HCT116 (cell line): ENCODE results near the gene ENPP3. TPM values are rescaled to one million over a fixed set of nuclear protein-coding genes. Genes with fewer than 3 reads are reported as not detected.

Source experiments
- ATAC-seq: fragments of 200-7000 bp; cut with Tn5 transposase; 2 replicates; pipeline ENCODE4 v1.9.1; 2020; ENCODE audit warnings: mild to moderate bottlenecking, moderate library complexity
- BruUV-seq: library from RNA; stranded (reverse); fragments of 400-500 nt; replicated peaks from 2 replicates; lab custom pipeline; 2021; lab: Mats Ljungman, UMichigan
- CTCF ChIA-PET: fragments of 300-600 bp; sonication (Branson Sonifier 250); formaldehyde crosslinking; loops from one replicate; lab custom pipeline; 2021; ENCODE audit warnings: antibody characterized with exemption; lab: Charles Lee
- POLR2A ChIA-PET: fragments of 300-600, 350-600 bp; sonication (Branson Sonifier 250); formaldehyde crosslinking; loops from one replicate; lab custom pipeline; 2021; ENCODE audit warnings: antibody characterized with exemption; lab: Charles Lee
- RAD21 ChIA-PET, 2 experiments: fragments of 300-600 bp; sonication (Branson Sonifier 250); formaldehyde crosslinking; loops; one replicate each; lab custom pipeline; 2023; ENCODE audit warnings: low total read pairs in 2 of 2; ENCODE audit not compliant: uncharacterized antibody in 2 of 2, unreplicated experiment in 2 of 2, low non-redundant PET in 1 of 2; lab: Charles Lee
- DNase-seq: peaks from one replicate; pipeline ENCODE4 v3.0.0-alpha.2; 2010; ENCODE audit warnings: low read depth, low spot score
- H2AFZ ChIP-seq: fragments of 200-600 bp; shearing (Covaris generic), sonication (generic); 2 replicates; pipeline ENCODE4 v1.6.1; 2017; ENCODE audit warnings: low read depth, mixed run types, mixed read lengths, antibody characterized with exemption, low read length; ENCODE audit not compliant: poor library complexity, severe bottlenecking
- H3K27ac ChIP-seq: 2 replicates; pipeline ENCODE4 v1.5.1; 2012; ENCODE audit warnings: low read depth, low read length
- H3K27me3 ChIP-seq: fragments of 200-600 bp; sonication (generic); 2 replicates; pipeline ENCODE4 v1.6.1; 2016; ENCODE audit warnings: mixed run types, low read length, mixed read lengths; ENCODE audit not compliant: insufficient read depth
- H3K36me3 ChIP-seq, 2 experiments: fragments of 200-500 bp in 1 of 2; fragments of 200-600 bp in 1 of 2; sonication (Bioruptor generic) in 1 of 2; sonication (generic) in 1 of 2; 2 replicates each; pipeline versions ENCODE4 v1.5.1 to v1.6.1; 2014 to 2016; ENCODE audit warnings: low read length in 2 of 2, inconsistent platforms in 1 of 2, mixed read lengths in 1 of 2, mixed run types in 1 of 2; ENCODE audit not compliant: insufficient read depth in 2 of 2, control insufficient read depth in 1 of 2
- H3K4me1 ChIP-seq, 2 experiments: fragments of 200-600 bp in 1 of 2; sonication (generic) in 1 of 2; 2 replicates each; pipeline versions ENCODE4 v1.5.1 to v1.6.1; 2012 to 2017; ENCODE audit warnings: low read length in 2 of 2, inconsistent platforms in 1 of 2, mild to moderate bottlenecking in 1 of 2, mixed read lengths in 1 of 2, mixed run types in 1 of 2, moderate library complexity in 1 of 2; ENCODE audit not compliant: insufficient read depth in 2 of 2, control insufficient read depth in 1 of 2
- H3K4me2 ChIP-seq: fragments of 200-600 bp; sonication (generic); 2 replicates; pipeline ENCODE4 v1.6.1; 2017; ENCODE audit warnings: mixed run types, low read length, mixed read lengths
- H3K4me3 ChIP-seq, 2 experiments: fragments of 200-600 bp in 1 of 2; sonication (generic) in 1 of 2; replicated peaks in 1 of 2; 2 replicates each; pipeline ENCODE4 v1.5.1; 2011 to 2016; ENCODE audit warnings: low read length in 2 of 2, control low read depth in 1 of 2, low read depth in 1 of 2, mild to moderate bottlenecking in 1 of 2, mixed read lengths in 1 of 2, mixed run types in 1 of 2
- H3K79me2 ChIP-seq: fragments of 200-600 bp; sonication (generic); 2 replicates; pipeline ENCODE4 v1.6.1; 2017; ENCODE audit warnings: mild to moderate bottlenecking, mixed run types, low read length, moderate library complexity, mixed read lengths; ENCODE audit not compliant: insufficient read depth
- H3K9ac ChIP-seq: fragments of 200-600 bp; sonication (generic); 2 replicates; pipeline ENCODE4 v1.6.1; 2016; ENCODE audit warnings: low read length, mixed read lengths
- H3K9me2 ChIP-seq: fragments of 200-600 bp; sonication (generic), shearing (Covaris generic); 2 replicates; pipeline ENCODE4 v1.6.1; 2017; ENCODE audit warnings: mixed run types, mild to moderate bottlenecking, moderate library complexity; ENCODE audit not compliant: insufficient read depth
- H3K9me3 ChIP-seq, 2 experiments: fragments of 200-500 bp in 1 of 2; fragments of 200-600 bp in 1 of 2; sonication (Bioruptor generic) in 1 of 2; sonication (generic) in 1 of 2; 2 replicates each; pipeline ENCODE4 v1.6.1; 2014 to 2017; ENCODE audit warnings: low read length in 2 of 2, mixed read lengths in 2 of 2, inconsistent platforms in 1 of 2, low read depth in 1 of 2, mild to moderate bottlenecking in 1 of 2, mixed run types in 1 of 2, moderate library complexity in 1 of 2; ENCODE audit not compliant: control insufficient read depth in 1 of 2, insufficient read depth in 1 of 2
- H4K20me1 ChIP-seq: fragments of 200-600 bp; sonication (generic), shearing (Covaris generic); 2 replicates; pipeline ENCODE4 v1.6.1; 2017; ENCODE audit warnings: mixed run types, mild to moderate bottlenecking, moderate library complexity; ENCODE audit not compliant: insufficient read depth
- CBX3 ChIP-seq: IDR thresholded peaks from 2 replicates; pipeline ENCODE4 v1.6.1; 2012; ENCODE audit warnings: low read depth
- SIN3A ChIP-seq: IDR thresholded peaks from 2 replicates; pipeline ENCODE4 v1.6.1; 2012; ENCODE audit warnings: low read depth
- intact Hi-C: fragments of 100-400 bp; cut with micrococcal nuclease; formaldehyde crosslinking; loops from 2 replicates; pipeline ENCODE4 v1.10.0; 2022
- total RNA-seq: library from RNA; stranded (reverse); gene quantifications from one replicate; pipeline ENCODE4 v1.2.1, GENCODE V29; 2021; ENCODE audit not compliant: unreplicated experiment
- TF ChIP-seq, protein P1 (sequence below): IDR thresholded peaks from 2 replicates; pipeline ENCODE4 v1.6.1; 2012
- TF ChIP-seq, protein P2 (sequence below), 3 experiments: fragments of 200-600 bp in 1 of 3; sonication (generic) in 1 of 3; IDR thresholded peaks in 2 of 3; conservative IDR thresholded peaks in 1 of 3; 2 replicates each; pipeline ENCODE4 v1.5.1; 2012 to 2017; ENCODE audit warnings: low read depth in 2 of 3, low read length in 2 of 3, antibody characterized with exemption in 1 of 3, borderline replicate concordance in 1 of 3, control low read depth in 1 of 3, mild to moderate bottlenecking in 1 of 3, mixed read lengths in 1 of 3, mixed run types in 1 of 3, moderate library complexity in 1 of 3; ENCODE audit not compliant: insufficient read depth in 1 of 3

ENPP3 gene
- total RNA-seq, 1 experiment from 2014 or later, result 0.15 TPM

DNA sequence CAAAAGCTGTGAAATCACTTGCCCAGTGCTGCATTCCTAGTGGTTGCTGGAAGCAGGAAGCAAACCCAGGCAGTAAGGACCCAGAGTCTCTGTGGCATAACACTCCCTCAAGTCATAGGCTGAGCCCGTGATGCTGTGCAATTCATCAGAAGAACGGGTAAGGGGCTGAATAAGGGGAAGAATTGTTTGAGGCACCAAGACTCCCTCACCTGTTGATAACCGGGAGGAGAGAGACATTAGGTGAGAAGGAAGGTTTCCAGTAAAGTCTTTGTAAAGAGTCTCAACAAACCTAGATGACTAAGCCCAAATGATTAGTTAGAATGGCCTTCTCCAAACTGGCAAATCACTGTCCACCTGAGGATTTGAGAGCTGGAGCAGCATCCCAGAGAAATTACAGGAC, 18.3 kb downstream of the ENPP3 start:
- Histone ChIP-seq H3K27me3 (no peaks in the 10 kb centered on the region), H3K79me2 (no peaks in the 10 kb centered on the region), H3K9me3 (no peaks in the 10 kb centered on the region), H3K36me3 (no peaks in the 10 kb centered on the region), H4K20me1 (no peaks in the 10 kb centered on the region), H3K27ac (no peak overlapping the region), H3K4me3 (no peak overlapping the region), H3K4me2 (no peak overlapping the region), H3K4me1 (peaks cover 0 to 14% of the 10 kb centered on the region in 2 experiments; a peak in 2 of 4 replicates), H3K9ac (no peak overlapping the region), H3K9me2 (no peaks in the 10 kb centered on the region), H2AFZ (peak overlapping the region; percentile 20)
- BruUV-seq, result no TSS peak
- ChIA-PET CTCF (interaction anchor here (1.5 kb wide), 1 partner anchor 27 kb away, joined by 4 read pairs; the partner anchor contains the start of gene MED23), POLR2A (no interaction called here), RAD21 (no interaction called here)
- intact Hi-C loops, result no loop called here
- no peak for DNase-seq
- no peak for TF ChIP-seq CBX3
- TF ChIP-seq, protein P1, sequence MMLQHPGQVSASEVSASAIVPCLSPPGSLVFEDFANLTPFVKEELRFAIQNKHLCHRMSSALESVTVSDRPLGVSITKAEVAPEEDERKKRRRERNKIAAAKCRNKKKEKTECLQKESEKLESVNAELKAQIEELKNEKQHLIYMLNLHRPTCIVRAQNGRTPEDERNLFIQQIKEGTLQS, result no peak
- ATAC-seq, result no peak

DNA sequence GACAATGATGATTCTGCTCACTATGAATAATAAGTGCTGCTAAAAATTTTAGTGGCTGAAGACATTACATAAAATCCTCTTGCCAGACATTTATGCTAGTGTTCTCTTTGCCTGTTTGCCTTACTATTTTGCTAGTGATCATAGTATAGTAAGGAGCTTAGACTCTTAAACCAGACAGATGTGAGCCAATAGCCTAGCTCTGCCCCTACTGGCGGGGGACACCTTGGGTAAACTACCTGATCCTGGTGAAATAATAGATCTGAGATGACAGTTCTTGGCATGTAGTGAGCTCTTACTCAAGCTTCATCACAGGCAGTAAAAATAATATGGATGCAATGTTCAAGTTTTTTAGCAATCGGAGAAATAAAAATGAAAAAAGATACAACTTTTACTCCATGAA, 18.8 kb downstream of the ENPP3 start:
- no peak for TF ChIP-seq SIN3A
- TF ChIP-seq, protein P2, sequence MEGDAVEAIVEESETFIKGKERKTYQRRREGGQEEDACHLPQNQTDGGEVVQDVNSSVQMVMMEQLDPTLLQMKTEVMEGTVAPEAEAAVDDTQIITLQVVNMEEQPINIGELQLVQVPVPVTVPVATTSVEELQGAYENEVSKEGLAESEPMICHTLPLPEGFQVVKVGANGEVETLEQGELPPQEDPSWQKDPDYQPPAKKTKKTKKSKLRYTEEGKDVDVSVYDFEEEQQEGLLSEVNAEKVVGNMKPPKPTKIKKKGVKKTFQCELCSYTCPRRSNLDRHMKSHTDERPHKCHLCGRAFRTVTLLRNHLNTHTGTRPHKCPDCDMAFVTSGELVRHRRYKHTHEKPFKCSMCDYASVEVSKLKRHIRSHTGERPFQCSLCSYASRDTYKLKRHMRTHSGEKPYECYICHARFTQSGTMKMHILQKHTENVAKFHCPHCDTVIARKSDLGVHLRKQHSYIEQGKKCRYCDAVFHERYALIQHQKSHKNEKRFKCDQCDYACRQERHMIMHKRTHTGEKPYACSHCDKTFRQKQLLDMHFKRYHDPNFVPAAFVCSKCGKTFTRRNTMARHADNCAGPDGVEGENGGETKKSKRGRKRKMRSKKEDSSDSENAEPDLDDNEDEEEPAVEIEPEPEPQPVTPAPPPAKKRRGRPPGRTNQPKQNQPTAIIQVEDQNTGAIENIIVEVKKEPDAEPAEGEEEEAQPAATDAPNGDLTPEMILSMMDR (IDR thresholded peaks at IDR 0.05 in 2 of 3, conservative IDR thresholded peaks at IDR 0.05 in 1 of 3; ENCODE audit: borderline replicate concordance in 1 of 3, insufficient read depth in 1 of 3, low read depth in 2 of 3, low read length in 2 of 3), result peak in 1 of 3 experiments; percentile 29; a peak in 1 of 6 replicates
- no peaks in the 10 kb centered on the region for H3K9me2 ChIP-seq
- H3K9me3 ChIP-seq, result no peaks in the 10 kb centered on the region
- BruUV-seq, result no TSS peak
- H3K27ac ChIP-seq, result no peak overlapping the region
- peaks cover 0 to 16% of the 10 kb centered on the region in 2 experiments; a peak in 2 of 4 replicates for H3K4me1 ChIP-seq
- H3K27me3 ChIP-seq, result no peaks in the 10 kb centered on the region
- intact Hi-C loops, result no loop called here
- H2AFZ ChIP-seq, result peak overlapping the region; percentile 20
- no peaks in the 10 kb centered on the region for H3K79me2 ChIP-seq
- POLR2A ChIA-PET, result no interaction called here
- no peaks in the 10 kb centered on the region for H3K36me3 ChIP-seq
- no peaks in the 10 kb centered on the region for H4K20me1 ChIP-seq
- no peak overlapping the region for H3K9ac ChIP-seq
- ATAC-seq (peak; percentile 68), DNase-seq (no peak)
- CTCF ChIA-PET, result interaction anchor here (1.5 kb wide), 1 partner anchor 28 kb away, joined by 4 read pairs; the partner anchor contains the start of gene MED23
- RAD21 ChIA-PET, result no interaction called here
- H3K4me2 ChIP-seq, result no peak overlapping the region
- H3K4me3 ChIP-seq, result no peak overlapping the region
